Measurements from ENCODE around the gene OR5K1.

OR5K1 gene

GRCh38 chr3:98512576-98512975 is 49.6 kb downstream of the OR5K1 start:
- H3K4me3 ChIP-seq (replicated peaks; ENCODE audit: low read depth, low read length) = no peak overlapping the region
- DNase-seq (ENCODE audit: extremely low read depth, low read depth) = no peak
- no peak for TF ChIP-seq CTCF (IDR thresholded peaks at IDR 0.05; ENCODE audit: low read depth, low read length, missing control alignments)

- DNase-seq (ENCODE audit: extremely low read depth, low read depth) = no peak
- TF ChIP-seq CTCF (IDR thresholded peaks at IDR 0.05; ENCODE audit: low read depth, low read length, missing control alignments) = no peak
- no peak overlapping the region for H3K4me3 ChIP-seq (replicated peaks; ENCODE audit: low read depth, low read length)
Observed at GRCh38 chr3:98513091-98513511, 50.1 kb downstream of the OR5K1 start.

GRCh38 chr3:98513736-98514135 is 50.7 kb downstream of the OR5K1 start:
- no peak for DNase-seq (ENCODE audit: extremely low read depth, low read depth)
- H3K4me3 ChIP-seq (replicated peaks; ENCODE audit: low read depth, low read length) = no peak overlapping the region
- TF ChIP-seq CTCF (IDR thresholded peaks at IDR 0.05; ENCODE audit: low read depth, low read length, missing control alignments) = no peak

- no peak for TF ChIP-seq CTCF (IDR thresholded peaks at IDR 0.05; ENCODE audit: low read depth, low read length, missing control alignments)
- H3K4me3 ChIP-seq (replicated peaks; ENCODE audit: low read depth, low read length) = no peak overlapping the region
- no peak for DNase-seq (ENCODE audit: extremely low read depth, low read depth)
Observed at GRCh38 chr3:98514948-98515347, 51.9 kb downstream of the OR5K1 start.

- H3K4me3 ChIP-seq (replicated peaks; ENCODE audit: low read depth, low read length) = no peak overlapping the region
- DNase-seq (ENCODE audit: extremely low read depth, low read depth) = no peak
- no peak for TF ChIP-seq CTCF (IDR thresholded peaks at IDR 0.05; ENCODE audit: low read depth, low read length, missing control alignments)
Observed at GRCh38 chr3:98518816-98519215, 55.8 kb downstream of the OR5K1 start.

- TF ChIP-seq CTCF (IDR thresholded peaks at IDR 0.05; ENCODE audit: low read depth, low read length, missing control alignments) = no peak
- DNase-seq (ENCODE audit: extremely low read depth, low read depth) = no peak
- no peak overlapping the region for H3K4me3 ChIP-seq (replicated peaks; ENCODE audit: low read depth, low read length)
Observed at GRCh38 chr3:98519351-98519750, 56.4 kb downstream of the OR5K1 start.

- H3K4me3 ChIP-seq (replicated peaks; ENCODE audit: low read depth, low read length) = peak overlapping the region; percentile 75
- TF ChIP-seq CTCF (IDR thresholded peaks at IDR 0.05; ENCODE audit: low read depth, low read length, missing control alignments) = no peak
- peak; percentile 11 for DNase-seq (ENCODE audit: extremely low read depth, low read depth)
Observed at GRCh38 chr3:98521897-98522543, 59.0 kb downstream of the OR5K1 start.
